ENCODE measurements around the gene P2RY8. TPM values are rescaled to one million over a fixed set of nuclear protein-coding genes. Genes with fewer than 3 reads are reported as not detected.
"Not testable (repeated sequence)": the region's sequence is repeated elsewhere in the genome, so short reads cannot be mapped to it uniquely, and the experiment has no call there.

P2RY8 gene
- total RNA-seq, 1 experiment from 2014 or later, result not detected

DNA sequence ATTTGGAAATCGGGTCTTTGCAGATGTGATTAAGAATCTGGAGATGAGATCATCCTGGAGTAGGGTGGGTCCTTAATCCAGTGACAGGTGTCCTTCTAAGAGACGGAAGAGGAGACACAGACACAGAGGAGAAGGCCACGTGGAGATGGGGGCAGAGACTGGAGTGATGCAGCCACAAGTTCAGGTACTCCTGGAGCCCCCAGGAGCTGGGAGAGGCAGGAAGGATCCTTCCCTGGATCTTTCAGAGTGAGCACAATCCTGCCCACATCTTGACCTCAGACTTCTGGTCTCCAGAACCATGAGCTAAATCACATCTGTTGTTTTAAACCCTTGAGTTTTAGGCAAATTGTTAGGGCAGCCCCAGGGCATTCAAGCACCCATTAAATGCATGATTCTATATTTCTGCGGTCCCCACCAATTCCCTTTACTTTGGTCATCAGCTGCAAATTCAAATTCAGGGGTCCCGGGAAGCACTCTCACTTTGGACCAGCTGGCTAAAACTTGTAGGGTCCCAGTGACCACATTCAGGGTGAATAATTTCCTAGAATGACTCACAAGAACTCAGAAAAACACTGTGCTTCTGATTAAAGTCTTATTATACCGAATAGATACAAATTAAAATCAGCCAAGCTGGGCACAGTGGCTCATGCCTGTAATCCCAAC is 41.7 kb upstream of the P2RY8 start:
- CTCF ChIA-PET, result no interaction called here
- Mint-ChIP-seq H3K36me3 (ENCODE audit: insufficient read depth, unreplicated experiment) (no peaks in the 10 kb centered on the region), H3K27ac (ENCODE audit: unreplicated experiment) (no peak overlapping the region), H3K27me3 (ENCODE audit: unreplicated experiment) (no peaks in the 10 kb centered on the region), H3K9me3 (ENCODE audit: low read depth, unreplicated experiment) (no peaks in the 10 kb centered on the region), H3K4me1 (ENCODE audit: low read depth, unreplicated experiment) (peaks cover 12% of the 10 kb centered on the region), H3K4me3 (ENCODE audit: low read depth, unreplicated experiment) (no peak overlapping the region)
- intact Hi-C loops (cut with micrococcal nuclease; ENCODE audit: unreplicated experiment), result no loop called here
- BruUV-seq (replicated peaks), result no TSS peak
- no peak for DNase-seq
- no peak for TF ChIP-seq CTCF (IDR thresholded peaks at IDR 0.05; ENCODE audit: unreplicated experiment)

GRCh38 chrX:1577845-1578244 is 40.9 kb upstream of the P2RY8 start:
- H3K9me3 Mint-ChIP-seq (ENCODE audit: low read depth, unreplicated experiment), result no peaks in the 10 kb centered on the region
- H3K4me1 Mint-ChIP-seq (ENCODE audit: low read depth, unreplicated experiment), result peaks cover 4% of the 10 kb centered on the region
- intact Hi-C loops (cut with micrococcal nuclease; ENCODE audit: unreplicated experiment), result no loop called here

DNA sequence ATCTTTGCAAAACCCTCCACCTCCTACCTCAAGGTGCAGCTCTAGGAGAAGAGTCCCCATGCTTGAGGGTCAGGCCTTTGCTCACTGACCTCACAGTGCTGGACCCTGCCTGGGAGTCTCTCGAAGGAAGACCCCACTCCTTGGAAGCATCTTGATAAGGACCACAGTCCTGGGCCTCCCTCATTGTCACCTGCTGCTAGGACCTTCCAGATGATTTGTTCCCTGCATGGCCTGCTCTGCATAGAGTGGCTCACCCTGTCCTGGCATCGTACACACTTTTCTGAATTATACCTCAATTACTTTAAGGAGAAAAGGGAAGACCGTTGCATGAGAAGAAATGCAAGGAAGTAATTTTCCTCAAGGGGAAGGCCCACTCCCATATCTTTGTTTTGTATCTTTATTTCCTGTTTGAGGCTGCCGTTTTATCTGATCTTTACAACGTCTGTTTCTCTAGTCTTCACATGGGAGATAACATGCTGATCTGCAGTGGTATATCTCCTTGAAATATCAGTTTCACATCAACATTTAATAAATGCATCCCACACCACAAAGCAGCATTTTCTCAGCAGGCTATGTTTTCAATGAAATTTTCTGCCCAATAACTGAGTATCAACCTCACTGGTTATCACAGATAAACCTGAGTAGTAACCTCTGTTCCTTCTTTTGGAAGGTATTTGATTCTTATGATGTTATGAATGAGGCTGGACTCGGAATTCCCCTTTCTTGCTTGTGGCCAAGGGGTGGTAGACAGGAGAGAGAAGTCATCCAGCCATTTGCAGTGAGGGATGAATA is 39.4 kb upstream of the P2RY8 start:
- TF ChIP-seq CTCF (IDR thresholded peaks at IDR 0.05; ENCODE audit: unreplicated experiment), result no peak
- no peak overlapping the region for H3K27ac Mint-ChIP-seq (ENCODE audit: unreplicated experiment)
- CTCF ChIA-PET, result no interaction called here
- no peaks in the 10 kb centered on the region for H3K9me3 Mint-ChIP-seq (ENCODE audit: low read depth, unreplicated experiment)
- no peaks in the 10 kb centered on the region for H3K4me1 Mint-ChIP-seq (ENCODE audit: low read depth, unreplicated experiment)
- no peaks in the 10 kb centered on the region for H3K36me3 Mint-ChIP-seq (ENCODE audit: insufficient read depth, unreplicated experiment)
- intact Hi-C loops (cut with micrococcal nuclease; ENCODE audit: unreplicated experiment), result no loop called here
- no TSS peak for BruUV-seq (replicated peaks)
- no peak overlapping the region for H3K4me3 Mint-ChIP-seq (ENCODE audit: low read depth, unreplicated experiment)
- H3K27me3 Mint-ChIP-seq (ENCODE audit: unreplicated experiment), result no peaks in the 10 kb centered on the region
- DNase-seq, result no peak

More at GRCh38 chrX:1577845-1578244, 40.9 kb upstream of the P2RY8 start:
- no peaks in the 10 kb centered on the region for H3K27me3 Mint-ChIP-seq (ENCODE audit: unreplicated experiment)
- CTCF ChIA-PET, result no interaction called here
- no peak for TF ChIP-seq CTCF (IDR thresholded peaks at IDR 0.05; ENCODE audit: unreplicated experiment)
- no peak overlapping the region for H3K4me3 Mint-ChIP-seq (ENCODE audit: low read depth, unreplicated experiment)
- no peak for DNase-seq
- no peaks in the 10 kb centered on the region for H3K36me3 Mint-ChIP-seq (ENCODE audit: insufficient read depth, unreplicated experiment)
- H3K27ac Mint-ChIP-seq (ENCODE audit: unreplicated experiment), result no peak overlapping the region
- no TSS peak for BruUV-seq (replicated peaks)

GRCh38 chrX:1574181-1574580 is 37.2 kb upstream of the P2RY8 start:
- H3K4me3 Mint-ChIP-seq (ENCODE audit: low read depth, unreplicated experiment); DNase-seq; BruUV-seq (replicated peaks); H3K27me3 Mint-ChIP-seq (ENCODE audit: unreplicated experiment); H3K27ac Mint-ChIP-seq (ENCODE audit: unreplicated experiment); H3K4me1 Mint-ChIP-seq (ENCODE audit: low read depth, unreplicated experiment); H3K36me3 Mint-ChIP-seq (ENCODE audit: insufficient read depth, unreplicated experiment); H3K9me3 Mint-ChIP-seq (ENCODE audit: low read depth, unreplicated experiment); intact Hi-C loops (cut with micrococcal nuclease; ENCODE audit: unreplicated experiment); CTCF ChIA-PET: not testable (repeated sequence)
